DMS153 treated with DMSO at 0.1 percent for 48 hours (cell line): ENCODE data around the gene GRM1.

Source experiments
- DNase-seq: peaks from one replicate; lab custom pipeline; 2025; ENCODE audit not compliant: unreplicated experiment; lab: John Stamatoyannopoulos, UW

The GRM1 gene

GRCh38 chr6:146364816-146365594 lies 336.1 kb downstream of the GRM1 start:
- no peak for DNase-seq

GRCh38 chr6:146367061-146367460 lies 338.2 kb downstream of the GRM1 start:
- DNase-seq = no peak

- no peak for DNase-seq
These were observed 341.0 kb downstream of the GRM1 start for GRCh38 chr6:146369866-146370265.

GRCh38 chr6:146381486-146381885 lies 352.6 kb downstream of the GRM1 start:
- DNase-seq = no peak

- DNase-seq = no peak
These were observed 360.0 kb downstream of the GRM1 start for GRCh38 chr6:146388736-146389364.

GRCh38 chr6:146389740-146390139 lies 360.9 kb downstream of the GRM1 start:
- DNase-seq = no peak

GRCh38 chr6:146397638-146398037 lies 368.8 kb downstream of the GRM1 start:
- no peak for DNase-seq

- DNase-seq = no peak
These were observed 373.6 kb downstream of the GRM1 start for GRCh38 chr6:146402476-146402875.

- DNase-seq = no peak
These were observed 379.7 kb downstream of the GRM1 start for GRCh38 chr6:146408583-146408982.

- DNase-seq = no peak
These were observed 382.2 kb downstream of the GRM1 start for GRCh38 chr6:146410851-146411595.

- DNase-seq = no peak
These were observed 390.7 kb downstream of the GRM1 start for GRCh38 chr6:146419576-146419975.

GRCh38 chr6:146420255-146420654 lies 391.4 kb downstream of the GRM1 start:
- no peak for DNase-seq

GRCh38 chr6:146422789-146423375 lies 394.0 kb downstream of the GRM1 start:
- DNase-seq = no peak

- DNase-seq = no peak
These were observed 394.6 kb downstream of the GRM1 start for GRCh38 chr6:146423452-146423851.

GRCh38 chr6:146426516-146426915 lies 397.7 kb downstream of the GRM1 start:
- no peak for DNase-seq

- no peak for DNase-seq
These were observed 401.0 kb downstream of the GRM1 start for GRCh38 chr6:146429831-146430230.

GRCh38 chr6:146433881-146434731 lies 405.2 kb downstream of the GRM1 start:
- no peak for DNase-seq

GRCh38 chr6:146434732-146435390 lies 406.0 kb downstream of the GRM1 start:
- no peak for DNase-seq

GRCh38 chr6:146441907-146442306 lies 413.0 kb downstream of the GRM1 start:
- no peak for DNase-seq

GRCh38 chr6:146444189-146444588 lies 415.3 kb downstream of the GRM1 start:
- DNase-seq = no peak
